WTC11 (cell line): ENCODE data around the gene CASR. TPM values are rescaled to one million over a fixed set of nuclear protein-coding genes. Genes with fewer than 3 reads are reported as not detected.

ENCODE experiments used
- ATAC-seq: fragments of 200-7000 bp; cut with Tn5 transposase; 2 replicates; pipeline ENCODE4 v1.10.0; 2021; ENCODE audit warnings: mild to moderate bottlenecking, moderate library complexity
- CTCF ChIA-PET: fragments of 300-600 bp; sonication (Branson Sonifier 250); formaldehyde crosslinking; loops from one replicate; lab custom pipeline; 2021; ENCODE audit warnings: antibody characterized with exemption; lab: Charles Lee
- POLR2A ChIA-PET: fragments of 350-600 bp; sonication (Branson Sonifier 250); formaldehyde crosslinking; loops from one replicate; lab custom pipeline; 2021; ENCODE audit warnings: antibody characterized with exemption; lab: Charles Lee
- DNase-seq: peaks from one replicate; pipeline ENCODE4 v3.0.0; 2021; ENCODE audit warnings: low spot score
- H3K27ac Mint-ChIP-seq: 2 replicates; pipeline ENCODE4 v1.8.0; 2021; ENCODE audit warnings: mixed read lengths
- H3K27me3 Mint-ChIP-seq: 2 replicates; pipeline ENCODE4 v1.8.0; 2021; ENCODE audit warnings: low read depth, mild to moderate bottlenecking, moderate library complexity, mixed read lengths
- H3K36me3 Mint-ChIP-seq: 2 replicates; pipeline ENCODE4 v1.8.0; 2021; ENCODE audit warnings: mixed read lengths
- H3K4me1 Mint-ChIP-seq: 2 replicates; pipeline ENCODE4 v1.8.0; 2022; ENCODE audit warnings: mixed read lengths
- H3K4me3 Mint-ChIP-seq: 2 replicates; pipeline ENCODE4 v1.8.0; 2021; ENCODE audit warnings: mild to moderate bottlenecking, moderate library complexity, mixed read lengths
- H3K9me3 Mint-ChIP-seq: 2 replicates; pipeline ENCODE4 v1.8.0; 2021; ENCODE audit warnings: mixed read lengths
- ATF1 ChIP-seq: sonication (generic); formaldehyde crosslinking; IDR thresholded peaks from 2 replicates; pipeline ENCODE4 v1.8.1; 2023; ENCODE audit warnings: mild to moderate bottlenecking, moderate library complexity, missing genetic modification reagents
- FOXP1 ChIP-seq: sonication (generic); formaldehyde crosslinking; IDR thresholded peaks from 2 replicates; pipeline ENCODE4 v1.8.0; 2022; ENCODE audit warnings: missing genetic modification reagents, mild to moderate bottlenecking, moderate library complexity, borderline replicate concordance
- GABPB1 ChIP-seq: sonication (generic); formaldehyde crosslinking; IDR thresholded peaks from 2 replicates; pipeline ENCODE4 v1.8.1; 2023; ENCODE audit warnings: mild to moderate bottlenecking, missing genetic modification reagents
- HMGA2 ChIP-seq: fragments of 250-450 bp; sonication (Bioruptor Pico); IDR thresholded peaks from 2 replicates; pipeline ENCODE4 v1.4.0; 2021; ENCODE audit warnings: mild to moderate bottlenecking, moderate library complexity
- IRF2 ChIP-seq: sonication (generic); formaldehyde crosslinking; IDR thresholded peaks from 2 replicates; pipeline ENCODE4 v1.8.0; 2022; ENCODE audit warnings: low read depth, missing genetic modification reagents, borderline replicate concordance
- MXD4 ChIP-seq: fragments of 250-450 bp; sonication (Bioruptor Pico); IDR thresholded peaks from 2 replicates; pipeline ENCODE4 v1.8.0; 2021; ENCODE audit warnings: mild to moderate bottlenecking, moderate library complexity, borderline replicate concordance
- NFE2L1 ChIP-seq: sonication (generic); formaldehyde crosslinking; IDR thresholded peaks from 2 replicates; pipeline ENCODE4 v1.8.1; 2023; ENCODE audit warnings: missing genetic modification reagents
- NR3C1 ChIP-seq: sonication (generic); formaldehyde crosslinking; conservative IDR thresholded peaks from 2 replicates; pipeline ENCODE4 v1.8.1; 2023; ENCODE audit warnings: low read depth, mild to moderate bottlenecking, missing genetic modification reagents
- SOX15 ChIP-seq: fragments of 250-450 bp; sonication (Bioruptor Pico); IDR thresholded peaks from 2 replicates; pipeline ENCODE4 v1.9.0; 2021; ENCODE audit warnings: mild to moderate bottlenecking
- TEAD1 ChIP-seq: sonication (generic); formaldehyde crosslinking; IDR thresholded peaks from 2 replicates; pipeline ENCODE4 v1.8.0; 2022; ENCODE audit warnings: mild to moderate bottlenecking, missing genetic modification reagents
- ZBTB21 ChIP-seq: sonication (generic); formaldehyde crosslinking; IDR thresholded peaks from 2 replicates; pipeline ENCODE4 v1.8.1; 2023; ENCODE audit warnings: mild to moderate bottlenecking, missing genetic modification reagents, borderline replicate concordance
- ZNF138 ChIP-seq: sonication (generic); formaldehyde crosslinking; conservative IDR thresholded peaks from 2 replicates; pipeline ENCODE4 v1.8.1; 2022; ENCODE audit warnings: mild to moderate bottlenecking, moderate library complexity, missing genetic modification reagents
- ZNF396 ChIP-seq: fragments of 250-450 bp; sonication (Bioruptor Pico); IDR thresholded peaks from 2 replicates; pipeline ENCODE4 v1.8.0; 2021; ENCODE audit warnings: mild to moderate bottlenecking, moderate library complexity, borderline replicate concordance
- ZNF416 ChIP-seq: fragments of 250-450 bp; sonication (Bioruptor Pico); IDR thresholded peaks from 2 replicates; pipeline ENCODE4 v1.9.0; 2021; ENCODE audit warnings: mild to moderate bottlenecking, inconsistent platforms
- total RNA-seq: library from RNA; stranded (reverse); gene quantifications from 3 replicates; pipeline ENCODE4 v1.2.3, GENCODE V29; 2021
- TF ChIP-seq, protein P1 (sequence below): sonication (generic); formaldehyde crosslinking; IDR thresholded peaks from 2 replicates; pipeline ENCODE4 v1.8.0; 2022; ENCODE audit warnings: mild to moderate bottlenecking, missing genetic modification reagents
- TF ChIP-seq, protein P2 (sequence below): sonication (generic); formaldehyde crosslinking; IDR thresholded peaks from 2 replicates; pipeline ENCODE4 v1.8.0; 2023; ENCODE audit warnings: missing genetic modification reagents
- TF ChIP-seq, protein P3 (sequence below): sonication (generic); formaldehyde crosslinking; IDR thresholded peaks from 2 replicates; pipeline ENCODE4 v1.8.1; 2023; ENCODE audit warnings: mild to moderate bottlenecking, moderate library complexity, missing genetic modification reagents
- TF ChIP-seq, protein P4 (sequence below): fragments of 250-450 bp; sonication (Bioruptor Pico); IDR thresholded peaks from 2 replicates; pipeline ENCODE4 v1.9.0; 2021; ENCODE audit warnings: mild to moderate bottlenecking
- TF ChIP-seq, protein P5 (sequence below): sonication (generic); formaldehyde crosslinking; IDR thresholded peaks from 2 replicates; pipeline ENCODE4 v1.8.1; 2023; ENCODE audit warnings: mild to moderate bottlenecking, missing genetic modification reagents
- TF ChIP-seq, protein P6 (sequence below): fragments of 250-450 bp; sonication (Bioruptor Pico); conservative IDR thresholded peaks from 2 replicates; pipeline ENCODE4 v1.9.0; 2021; ENCODE audit warnings: mild to moderate bottlenecking
- TF ChIP-seq, protein P7 (sequence below): sonication (generic); formaldehyde crosslinking; IDR thresholded peaks from 2 replicates; pipeline ENCODE4 v1.8.1; 2022; ENCODE audit warnings: mild to moderate bottlenecking, missing genetic modification reagents, moderate library complexity, borderline replicate concordance
- TF ChIP-seq, protein P8 (sequence below): sonication (generic); formaldehyde crosslinking; IDR thresholded peaks from 2 replicates; pipeline ENCODE4 v1.8.0; 2022; ENCODE audit warnings: mild to moderate bottlenecking, missing genetic modification reagents

Gene CASR
- total RNA-seq, 1 experiment from 2014 or later: 0.24 TPM

DNA sequence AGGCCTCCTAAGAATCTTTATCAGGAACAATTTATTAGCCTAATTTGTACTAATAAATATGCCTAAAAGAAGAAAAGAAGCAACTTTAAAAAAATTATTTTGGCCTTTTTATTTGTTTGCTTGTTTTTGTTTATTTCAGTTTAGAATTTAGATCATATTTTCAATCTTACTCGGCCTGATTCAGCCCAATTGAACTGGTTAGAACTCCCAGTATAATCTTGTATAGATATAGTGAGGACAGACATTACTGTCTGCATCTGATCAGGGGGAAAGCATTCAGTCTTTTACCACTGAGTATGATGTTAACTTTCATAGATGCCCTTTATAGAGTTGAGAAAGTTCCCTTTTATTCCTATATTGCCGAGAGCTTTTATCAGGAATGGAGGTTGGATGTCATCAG, 85.6 kb downstream of the CASR start (continued):
- TF ChIP-seq, protein P1, sequence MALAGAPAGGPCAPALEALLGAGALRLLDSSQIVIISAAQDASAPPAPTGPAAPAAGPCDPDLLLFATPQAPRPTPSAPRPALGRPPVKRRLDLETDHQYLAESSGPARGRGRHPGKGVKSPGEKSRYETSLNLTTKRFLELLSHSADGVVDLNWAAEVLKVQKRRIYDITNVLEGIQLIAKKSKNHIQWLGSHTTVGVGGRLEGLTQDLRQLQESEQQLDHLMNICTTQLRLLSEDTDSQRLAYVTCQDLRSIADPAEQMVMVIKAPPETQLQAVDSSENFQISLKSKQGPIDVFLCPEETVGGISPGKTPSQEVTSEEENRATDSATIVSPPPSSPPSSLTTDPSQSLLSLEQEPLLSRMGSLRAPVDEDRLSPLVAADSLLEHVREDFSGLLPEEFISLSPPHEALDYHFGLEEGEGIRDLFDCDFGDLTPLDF (CRISPR knock-in tag): no peak
- TF ChIP-seq, protein P2, sequence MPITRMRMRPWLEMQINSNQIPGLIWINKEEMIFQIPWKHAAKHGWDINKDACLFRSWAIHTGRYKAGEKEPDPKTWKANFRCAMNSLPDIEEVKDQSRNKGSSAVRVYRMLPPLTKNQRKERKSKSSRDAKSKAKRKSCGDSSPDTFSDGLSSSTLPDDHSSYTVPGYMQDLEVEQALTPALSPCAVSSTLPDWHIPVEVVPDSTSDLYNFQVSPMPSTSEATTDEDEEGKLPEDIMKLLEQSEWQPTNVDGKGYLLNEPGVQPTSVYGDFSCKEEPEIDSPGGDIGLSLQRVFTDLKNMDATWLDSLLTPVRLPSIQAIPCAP (CRISPR knock-in tag): no peak
- TF ChIP-seq ZNF138 (CRISPR knock-in tag) (no peak), ZNF416 (no peak), ATF1 (no peak), HMGA2 (CRISPR knock-in tag) (no peak), FOXP1 (no peak), NFE2L1 (CRISPR knock-in tag) (no peak), TEAD1 (CRISPR knock-in tag) (no peak), NR3C1 (CRISPR knock-in tag) (no peak), SOX15 (CRISPR knock-in tag) (no peak)
- TF ChIP-seq, protein P3, sequence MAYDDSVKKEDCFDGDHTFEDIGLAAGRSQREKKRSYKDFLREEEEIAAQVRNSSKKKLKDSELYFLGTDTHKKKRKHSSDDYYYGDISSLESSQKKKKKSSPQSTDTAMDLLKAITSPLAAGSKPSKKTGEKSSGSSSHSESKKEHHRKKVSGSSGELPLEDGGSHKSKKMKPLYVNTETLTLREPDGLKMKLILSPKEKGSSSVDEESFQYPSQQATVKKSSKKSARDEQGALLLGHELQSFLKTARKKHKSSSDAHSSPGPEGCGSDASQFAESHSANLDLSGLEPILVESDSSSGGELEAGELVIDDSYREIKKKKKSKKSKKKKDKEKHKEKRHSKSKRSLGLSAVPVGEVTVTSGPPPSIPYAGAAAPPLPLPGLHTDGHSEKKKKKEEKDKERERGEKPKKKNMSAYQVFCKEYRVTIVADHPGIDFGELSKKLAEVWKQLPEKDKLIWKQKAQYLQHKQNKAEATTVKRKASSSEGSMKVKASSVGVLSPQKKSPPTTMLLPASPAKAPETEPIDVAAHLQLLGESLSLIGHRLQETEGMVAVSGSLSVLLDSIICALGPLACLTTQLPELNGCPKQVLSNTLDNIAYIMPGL (CRISPR knock-in tag): no peak
- TF ChIP-seq, protein P4, sequence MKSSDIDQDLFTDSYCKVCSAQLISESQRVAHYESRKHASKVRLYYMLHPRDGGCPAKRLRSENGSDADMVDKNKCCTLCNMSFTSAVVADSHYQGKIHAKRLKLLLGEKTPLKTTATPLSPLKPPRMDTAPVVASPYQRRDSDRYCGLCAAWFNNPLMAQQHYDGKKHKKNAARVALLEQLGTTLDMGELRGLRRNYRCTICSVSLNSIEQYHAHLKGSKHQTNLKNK (CRISPR knock-in tag): no peak
- TF ChIP-seq, protein P5, sequence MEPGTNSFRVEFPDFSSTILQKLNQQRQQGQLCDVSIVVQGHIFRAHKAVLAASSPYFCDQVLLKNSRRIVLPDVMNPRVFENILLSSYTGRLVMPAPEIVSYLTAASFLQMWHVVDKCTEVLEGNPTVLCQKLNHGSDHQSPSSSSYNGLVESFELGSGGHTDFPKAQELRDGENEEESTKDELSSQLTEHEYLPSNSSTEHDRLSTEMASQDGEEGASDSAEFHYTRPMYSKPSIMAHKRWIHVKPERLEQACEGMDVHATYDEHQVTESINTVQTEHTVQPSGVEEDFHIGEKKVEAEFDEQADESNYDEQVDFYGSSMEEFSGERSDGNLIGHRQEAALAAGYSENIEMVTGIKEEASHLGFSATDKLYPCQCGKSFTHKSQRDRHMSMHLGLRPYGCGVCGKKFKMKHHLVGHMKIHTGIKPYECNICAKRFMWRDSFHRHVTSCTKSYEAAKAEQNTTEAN (CRISPR knock-in tag): no peak

DNA sequence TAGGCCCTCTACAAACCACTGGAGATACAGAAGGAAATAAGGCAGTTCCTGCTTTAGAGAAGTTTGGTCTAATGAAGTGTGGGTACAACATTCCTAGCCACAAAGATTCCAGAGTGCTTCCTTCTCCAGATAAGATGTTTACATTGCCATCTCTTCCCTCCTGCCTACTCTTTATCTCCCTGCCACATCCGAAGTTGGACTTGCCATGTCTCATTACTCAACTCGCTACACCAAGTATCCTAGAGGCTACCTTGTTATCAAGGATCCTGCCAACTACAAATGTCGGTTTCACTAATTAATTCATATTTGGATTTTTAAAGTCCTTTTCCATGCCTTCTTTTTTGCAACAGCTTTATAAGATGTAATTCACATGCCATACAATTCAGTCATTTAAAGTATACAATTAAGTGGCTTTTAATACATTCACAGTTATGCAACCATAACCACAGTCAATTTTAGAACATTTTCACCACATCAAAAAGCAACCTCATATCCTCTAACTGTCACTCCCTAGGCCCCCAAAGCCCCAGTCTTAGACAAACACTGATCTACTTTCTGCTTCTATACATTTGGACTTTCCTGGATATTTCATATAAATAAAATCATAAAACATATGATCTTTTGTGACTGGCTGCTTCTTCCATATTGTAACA, 87.9 kb downstream of the CASR start:
- ChIA-PET CTCF (no interaction called here), POLR2A (no interaction called here)
- ATAC-seq (no peak), DNase-seq (no peak)
- no peaks in the 10 kb centered on the region for H3K27me3 Mint-ChIP-seq
- H3K27ac Mint-ChIP-seq: no peak overlapping the region
- H3K4me1 Mint-ChIP-seq: 0 out of 2 replicates have a peak, but pooled peaks cover 3% of the 10 kb centered on the region
- no peak overlapping the region for H3K4me3 Mint-ChIP-seq
- TF ChIP-seq IRF2 (CRISPR knock-in tag): no peak
- TF ChIP-seq, protein P6, sequence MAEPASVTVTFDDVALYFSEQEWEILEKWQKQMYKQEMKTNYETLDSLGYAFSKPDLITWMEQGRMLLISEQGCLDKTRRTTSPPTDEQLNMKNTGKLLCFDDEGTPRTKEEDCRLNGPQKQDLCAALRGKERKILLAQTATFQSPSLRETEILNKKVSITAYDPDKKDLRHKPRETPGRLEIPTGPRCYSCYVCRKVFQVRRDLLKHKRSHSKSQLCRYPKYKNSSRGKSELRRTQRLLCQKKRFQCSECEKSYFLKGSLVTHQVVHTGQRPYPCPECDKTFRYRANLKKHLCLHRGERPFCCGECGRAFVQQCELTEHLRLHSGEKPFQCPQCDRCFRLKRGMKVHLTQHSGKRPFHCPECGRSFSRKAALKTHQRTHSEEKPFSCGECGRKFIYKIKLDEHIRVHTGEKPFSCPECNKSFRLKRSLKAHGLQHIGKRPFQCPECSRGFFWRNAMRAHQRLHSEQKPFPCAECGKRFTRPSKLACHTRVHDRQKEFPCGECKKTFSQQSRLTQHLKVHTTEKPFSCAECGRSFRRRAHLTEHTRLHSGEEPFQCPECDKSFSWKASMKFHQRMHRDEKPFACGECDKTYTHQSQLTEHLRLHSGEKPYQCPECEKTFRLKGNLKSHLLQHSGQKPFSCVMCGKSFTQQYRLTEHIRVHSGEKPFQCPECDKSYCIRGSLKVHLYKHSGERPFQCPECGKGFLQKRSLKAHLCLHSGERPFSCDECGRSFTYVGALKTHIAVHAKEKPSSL: no peak
- H3K9me3 Mint-ChIP-seq: peaks cover 6% of the 10 kb centered on the region; the same call in 1 of the 2 replicates
- H3K36me3 Mint-ChIP-seq: no peaks in the 10 kb centered on the region

DNA sequence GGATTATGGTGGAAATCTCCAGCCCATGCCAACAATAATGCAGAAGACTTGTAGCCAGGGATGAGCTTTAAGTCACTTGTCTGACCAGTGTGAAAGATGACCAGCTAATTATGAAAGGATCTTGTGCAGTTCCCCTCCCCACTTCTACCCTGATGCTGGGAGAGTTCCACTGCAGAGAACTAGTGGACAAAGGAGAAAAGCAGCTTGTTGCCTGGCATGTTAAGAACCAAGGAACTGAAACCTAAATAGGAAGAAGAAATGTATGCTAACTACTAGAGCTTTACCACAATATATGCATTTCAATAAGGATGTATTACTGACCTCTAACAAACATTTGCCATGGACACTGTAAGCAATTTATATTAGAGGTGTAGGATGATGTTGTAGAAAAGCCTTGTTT, 89.4 kb downstream of the CASR start:
- ChIA-PET CTCF (no interaction called here), POLR2A (no interaction called here)
- no peak for DNase-seq
- no peaks in the 10 kb centered on the region for H3K36me3 Mint-ChIP-seq
- peaks cover 6% of the 10 kb centered on the region; the same call in 1 of the 2 replicates for H3K9me3 Mint-ChIP-seq
- H3K4me1 Mint-ChIP-seq: 0 out of 2 replicates have a peak, but pooled peaks cover 3% of the 10 kb centered on the region
- no peak for ATAC-seq
- no peak overlapping the region for H3K4me3 Mint-ChIP-seq
- no peaks in the 10 kb centered on the region for H3K27me3 Mint-ChIP-seq
- H3K27ac Mint-ChIP-seq: no peak overlapping the region
- TF ChIP-seq ZNF138 (CRISPR knock-in tag) (no peak), ZBTB21 (CRISPR knock-in tag) (no peak), ZNF396 (CRISPR knock-in tag) (no peak), MXD4 (CRISPR knock-in tag) (no peak), SOX15 (CRISPR knock-in tag) (no peak), GABPB1 (CRISPR knock-in tag) (no peak)
- TF ChIP-seq, protein P7, sequence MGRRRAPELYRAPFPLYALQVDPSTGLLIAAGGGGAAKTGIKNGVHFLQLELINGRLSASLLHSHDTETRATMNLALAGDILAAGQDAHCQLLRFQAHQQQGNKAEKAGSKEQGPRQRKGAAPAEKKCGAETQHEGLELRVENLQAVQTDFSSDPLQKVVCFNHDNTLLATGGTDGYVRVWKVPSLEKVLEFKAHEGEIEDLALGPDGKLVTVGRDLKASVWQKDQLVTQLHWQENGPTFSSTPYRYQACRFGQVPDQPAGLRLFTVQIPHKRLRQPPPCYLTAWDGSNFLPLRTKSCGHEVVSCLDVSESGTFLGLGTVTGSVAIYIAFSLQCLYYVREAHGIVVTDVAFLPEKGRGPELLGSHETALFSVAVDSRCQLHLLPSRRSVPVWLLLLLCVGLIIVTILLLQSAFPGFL (CRISPR knock-in tag): no peak
- TF ChIP-seq, protein P8, sequence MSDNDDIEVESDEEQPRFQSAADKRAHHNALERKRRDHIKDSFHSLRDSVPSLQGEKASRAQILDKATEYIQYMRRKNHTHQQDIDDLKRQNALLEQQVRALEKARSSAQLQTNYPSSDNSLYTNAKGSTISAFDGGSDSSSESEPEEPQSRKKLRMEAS (CRISPR knock-in tag): no peak
- TF ChIP-seq, protein P3 (CRISPR knock-in tag): no peak
